ENCODE data around the gene CHST3.
"Not testable (repeated sequence)": the region's sequence is repeated elsewhere in the genome, so short reads cannot be mapped to it uniquely, and the experiment has no call there.

The CHST3 gene

GRCh38 chr10:71972746-71973695 is 8.8 kb downstream of the CHST3 start:
- H3K4me1 ChIP-seq (ENCODE audit: control insufficient read depth in 1 of 2, insufficient read depth in 2 of 2, low read length in 2 of 2) = peaks cover 12 to 13% of the 10 kb centered on the region in 2 donors
- no peak overlapping the region for H3K27ac ChIP-seq (ENCODE audit: low read depth, low read length)
- no peaks in the 10 kb centered on the region for H3K27me3 ChIP-seq (ENCODE audit: control insufficient read depth in 1 of 2, insufficient read depth in 2 of 2, low read length in 2 of 2)
- H3K9ac ChIP-seq (ENCODE audit: low read depth in 1 of 2, low read length in 2 of 2) = no peak overlapping the region
- no peak overlapping the region for H3K4me3 ChIP-seq (ENCODE audit: low read depth in 1 of 2, low read length in 2 of 2)
- no peaks in the 10 kb centered on the region for H3K36me3 ChIP-seq (ENCODE audit: control insufficient read depth in 1 of 2, insufficient read depth in 2 of 2, low read length in 2 of 2)
- H3K9me3 ChIP-seq (ENCODE audit: control insufficient read depth in 1 of 2, low read length in 2 of 2) = no peaks in the 10 kb centered on the region

GRCh38 chr10:71973777-71974488 is 9.7 kb downstream of the CHST3 start:
- Histone ChIP-seq H3K27ac (ENCODE audit: low read depth, low read length) (no peak overlapping the region), H3K4me1 (ENCODE audit: control insufficient read depth in 1 of 2, insufficient read depth in 2 of 2, low read length in 2 of 2) (peaks cover 12 to 13% of the 10 kb centered on the region in 2 donors), H3K4me3 (ENCODE audit: low read depth in 1 of 2, low read length in 2 of 2) (no peak overlapping the region), H3K9ac (ENCODE audit: low read depth in 1 of 2, low read length in 2 of 2) (no peak overlapping the region), H3K27me3 (ENCODE audit: control insufficient read depth in 1 of 2, insufficient read depth in 2 of 2, low read length in 2 of 2) (no peaks in the 10 kb centered on the region), H3K36me3 (ENCODE audit: control insufficient read depth in 1 of 2, insufficient read depth in 2 of 2, low read length in 2 of 2) (no peaks in the 10 kb centered on the region), H3K9me3 (ENCODE audit: control insufficient read depth in 1 of 2, low read length in 2 of 2) (no peaks in the 10 kb centered on the region)

- Histone ChIP-seq H3K9me3 (ENCODE audit: control insufficient read depth in 1 of 2, low read length in 2 of 2) (no peaks in the 10 kb centered on the region), H3K9ac (ENCODE audit: low read depth in 1 of 2, low read length in 2 of 2) (no peak overlapping the region), H3K27me3 (ENCODE audit: control insufficient read depth in 1 of 2, insufficient read depth in 2 of 2, low read length in 2 of 2) (no peaks in the 10 kb centered on the region), H3K4me3 (ENCODE audit: low read depth in 1 of 2, low read length in 2 of 2) (no peak overlapping the region), H3K36me3 (ENCODE audit: control insufficient read depth in 1 of 2, insufficient read depth in 2 of 2, low read length in 2 of 2) (no peaks in the 10 kb centered on the region), H3K27ac (ENCODE audit: low read depth, low read length) (no peak overlapping the region), H3K4me1 (ENCODE audit: control insufficient read depth in 1 of 2, insufficient read depth in 2 of 2, low read length in 2 of 2) (peaks cover 12 to 13% of the 10 kb centered on the region in 2 donors)
These were observed 10.4 kb downstream of the CHST3 start for GRCh38 chr10:71974489-71975021.

- Histone ChIP-seq H3K36me3 (ENCODE audit: control insufficient read depth in 1 of 2, insufficient read depth in 2 of 2, low read length in 2 of 2) (no peaks in the 10 kb centered on the region), H3K9ac (ENCODE audit: low read depth in 1 of 2, low read length in 2 of 2) (no peak overlapping the region), H3K27me3 (ENCODE audit: control insufficient read depth in 1 of 2, insufficient read depth in 2 of 2, low read length in 2 of 2) (no peaks in the 10 kb centered on the region), H3K27ac (ENCODE audit: low read depth, low read length) (no peak overlapping the region), H3K4me3 (ENCODE audit: low read depth in 1 of 2, low read length in 2 of 2) (no peak overlapping the region), H3K4me1 (ENCODE audit: control insufficient read depth in 1 of 2, insufficient read depth in 2 of 2, low read length in 2 of 2) (peaks cover 14 to 16% of the 10 kb centered on the region in 2 donors), H3K9me3 (ENCODE audit: control insufficient read depth in 1 of 2, low read length in 2 of 2) (no peaks in the 10 kb centered on the region)
These were observed 11.1 kb downstream of the CHST3 start for GRCh38 chr10:71975087-71975870.

- Histone ChIP-seq H3K27ac (ENCODE audit: low read depth, low read length) (no peak overlapping the region), H3K27me3 (ENCODE audit: control insufficient read depth in 1 of 2, insufficient read depth in 2 of 2, low read length in 2 of 2) (no peaks in the 10 kb centered on the region), H3K4me1 (ENCODE audit: control insufficient read depth in 1 of 2, insufficient read depth in 2 of 2, low read length in 2 of 2) (peaks cover 22 to 24% of the 10 kb centered on the region in 2 donors), H3K36me3 (ENCODE audit: control insufficient read depth in 1 of 2, insufficient read depth in 2 of 2, low read length in 2 of 2) (no peaks in the 10 kb centered on the region), H3K9ac (ENCODE audit: low read depth in 1 of 2, low read length in 2 of 2) (no peak overlapping the region), H3K9me3 (ENCODE audit: control insufficient read depth in 1 of 2, low read length in 2 of 2) (no peaks in the 10 kb centered on the region), H3K4me3 (ENCODE audit: low read depth in 1 of 2, low read length in 2 of 2) (no peak overlapping the region)
These were observed 11.9 kb downstream of the CHST3 start for GRCh38 chr10:71975871-71976725.

- H3K27ac ChIP-seq (ENCODE audit: low read depth, low read length); H3K36me3 ChIP-seq (ENCODE audit: control insufficient read depth in 1 of 2, insufficient read depth in 2 of 2, low read length in 2 of 2): not testable (repeated sequence)
- H3K4me1 ChIP-seq (ENCODE audit: control insufficient read depth in 1 of 2, insufficient read depth in 2 of 2, low read length in 2 of 2) = peaks cover 26 to 28% of the 10 kb centered on the region in 2 donors
These were observed 13.4 kb downstream of the CHST3 start for GRCh38 chr10:71977614-71977903.

GRCh38 chr10:71978476-71978875 is 14.3 kb downstream of the CHST3 start:
- H3K4me1 ChIP-seq (ENCODE audit: control insufficient read depth in 1 of 2, insufficient read depth in 2 of 2, low read length in 2 of 2) = peaks cover 26 to 28% of the 10 kb centered on the region in 2 donors
- no peaks in the 10 kb centered on the region for H3K9me3 ChIP-seq (ENCODE audit: control insufficient read depth in 1 of 2, low read length in 2 of 2)
- H3K4me3 ChIP-seq (ENCODE audit: low read depth in 1 of 2, low read length in 2 of 2) = no peak overlapping the region
- H3K36me3 ChIP-seq (ENCODE audit: control insufficient read depth in 1 of 2, insufficient read depth in 2 of 2, low read length in 2 of 2) = no peaks in the 10 kb centered on the region
- H3K27ac ChIP-seq (ENCODE audit: low read depth, low read length) = no peak overlapping the region
- H3K9ac ChIP-seq (ENCODE audit: low read depth in 1 of 2, low read length in 2 of 2) = no peak overlapping the region
- no peaks in the 10 kb centered on the region for H3K27me3 ChIP-seq (ENCODE audit: control insufficient read depth in 1 of 2, insufficient read depth in 2 of 2, low read length in 2 of 2)

More at GRCh38 chr10:71977614-71977903, 13.4 kb downstream of the CHST3 start:
- H3K27me3 ChIP-seq (ENCODE audit: control insufficient read depth in 1 of 2, insufficient read depth in 2 of 2, low read length in 2 of 2); H3K4me3 ChIP-seq (ENCODE audit: low read depth in 1 of 2, low read length in 2 of 2); H3K9ac ChIP-seq (ENCODE audit: low read depth in 1 of 2, low read length in 2 of 2); H3K9me3 ChIP-seq (ENCODE audit: control insufficient read depth in 1 of 2, low read length in 2 of 2): not testable (repeated sequence)

- H3K9ac ChIP-seq (ENCODE audit: low read depth in 1 of 2, low read length in 2 of 2) = no peak overlapping the region
- no peak overlapping the region for H3K27ac ChIP-seq (ENCODE audit: low read depth, low read length)
- H3K9me3 ChIP-seq (ENCODE audit: control insufficient read depth in 1 of 2, low read length in 2 of 2) = no peaks in the 10 kb centered on the region
- no peaks in the 10 kb centered on the region for H3K36me3 ChIP-seq (ENCODE audit: control insufficient read depth in 1 of 2, insufficient read depth in 2 of 2, low read length in 2 of 2)
- H3K27me3 ChIP-seq (ENCODE audit: control insufficient read depth in 1 of 2, insufficient read depth in 2 of 2, low read length in 2 of 2) = no peaks in the 10 kb centered on the region
- no peak overlapping the region for H3K4me3 ChIP-seq (ENCODE audit: low read depth in 1 of 2, low read length in 2 of 2)
- H3K4me1 ChIP-seq (ENCODE audit: control insufficient read depth in 1 of 2, insufficient read depth in 2 of 2, low read length in 2 of 2) = peaks cover 26 to 28% of the 10 kb centered on the region in 2 donors
These were observed 14.9 kb downstream of the CHST3 start for GRCh38 chr10:71978988-71979691.

GRCh38 chr10:71979692-71980062 is 15.5 kb downstream of the CHST3 start:
- H3K9me3 ChIP-seq (ENCODE audit: control insufficient read depth in 1 of 2, low read length in 2 of 2) = no peaks in the 10 kb centered on the region
- no peak overlapping the region for H3K9ac ChIP-seq (ENCODE audit: low read depth in 1 of 2, low read length in 2 of 2)
- no peak overlapping the region for H3K27ac ChIP-seq (ENCODE audit: low read depth, low read length)
- peaks cover 26 to 30% of the 10 kb centered on the region in 2 donors for H3K4me1 ChIP-seq (ENCODE audit: control insufficient read depth in 1 of 2, insufficient read depth in 2 of 2, low read length in 2 of 2)
- H3K36me3 ChIP-seq (ENCODE audit: control insufficient read depth in 1 of 2, insufficient read depth in 2 of 2, low read length in 2 of 2) = no peaks in the 10 kb centered on the region
- H3K4me3 ChIP-seq (ENCODE audit: low read depth in 1 of 2, low read length in 2 of 2) = no peak overlapping the region
- H3K27me3 ChIP-seq (ENCODE audit: control insufficient read depth in 1 of 2, insufficient read depth in 2 of 2, low read length in 2 of 2) = no peaks in the 10 kb centered on the region
